ENCODE measurements around the gene IL18R1. TPM values are rescaled to one million over a fixed set of nuclear protein-coding genes. Genes with fewer than 3 reads are reported as not detected.
"Not testable (repeated sequence)": the region's sequence is repeated elsewhere in the genome, so short reads cannot be mapped to it uniquely, and the experiment has no call there.

Gene IL18R1
- total RNA-seq, 3 donors from 2014 or later = 3.9 to 6.1 (median 5.2) TPM

DNA sequence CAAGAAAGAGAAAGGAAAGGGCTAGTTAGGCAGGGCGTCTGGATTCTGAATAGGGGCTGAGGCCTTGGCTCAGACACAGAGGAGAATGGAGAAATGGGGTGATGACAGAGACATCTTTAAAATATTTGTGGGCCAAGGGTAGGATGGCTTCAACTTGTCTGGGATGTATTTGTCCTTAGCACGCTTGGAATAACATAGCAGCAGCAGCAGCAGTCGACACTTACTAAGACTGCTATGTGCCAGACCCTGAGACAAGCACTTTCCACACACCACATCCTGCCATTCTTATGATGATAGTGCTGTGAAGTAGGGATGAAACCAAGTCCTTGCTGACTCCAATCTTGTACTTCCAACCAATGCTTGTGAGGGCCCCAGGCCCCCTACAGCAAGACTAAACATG lies 41.6 kb upstream of the IL18R1 start:
- no peaks in the 10 kb centered on the region for H3K4me1 ChIP-seq (ENCODE audit: low read depth)
- no peaks in the 10 kb centered on the region for H3K36me3 ChIP-seq (ENCODE audit: low read depth)
- DNase-seq = no peak
- TF ChIP-seq, protein P1, sequence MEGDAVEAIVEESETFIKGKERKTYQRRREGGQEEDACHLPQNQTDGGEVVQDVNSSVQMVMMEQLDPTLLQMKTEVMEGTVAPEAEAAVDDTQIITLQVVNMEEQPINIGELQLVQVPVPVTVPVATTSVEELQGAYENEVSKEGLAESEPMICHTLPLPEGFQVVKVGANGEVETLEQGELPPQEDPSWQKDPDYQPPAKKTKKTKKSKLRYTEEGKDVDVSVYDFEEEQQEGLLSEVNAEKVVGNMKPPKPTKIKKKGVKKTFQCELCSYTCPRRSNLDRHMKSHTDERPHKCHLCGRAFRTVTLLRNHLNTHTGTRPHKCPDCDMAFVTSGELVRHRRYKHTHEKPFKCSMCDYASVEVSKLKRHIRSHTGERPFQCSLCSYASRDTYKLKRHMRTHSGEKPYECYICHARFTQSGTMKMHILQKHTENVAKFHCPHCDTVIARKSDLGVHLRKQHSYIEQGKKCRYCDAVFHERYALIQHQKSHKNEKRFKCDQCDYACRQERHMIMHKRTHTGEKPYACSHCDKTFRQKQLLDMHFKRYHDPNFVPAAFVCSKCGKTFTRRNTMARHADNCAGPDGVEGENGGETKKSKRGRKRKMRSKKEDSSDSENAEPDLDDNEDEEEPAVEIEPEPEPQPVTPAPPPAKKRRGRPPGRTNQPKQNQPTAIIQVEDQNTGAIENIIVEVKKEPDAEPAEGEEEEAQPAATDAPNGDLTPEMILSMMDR (IDR thresholded peaks at IDR 0.05) = no peak
- no peak overlapping the region for H3K4me3 ChIP-seq
- intact Hi-C loops (cut with DNase I, micrococcal nuclease) = no loop called here
- no peak for ATAC-seq
- no peaks in the 10 kb centered on the region for H3K9me3 ChIP-seq

DNA sequence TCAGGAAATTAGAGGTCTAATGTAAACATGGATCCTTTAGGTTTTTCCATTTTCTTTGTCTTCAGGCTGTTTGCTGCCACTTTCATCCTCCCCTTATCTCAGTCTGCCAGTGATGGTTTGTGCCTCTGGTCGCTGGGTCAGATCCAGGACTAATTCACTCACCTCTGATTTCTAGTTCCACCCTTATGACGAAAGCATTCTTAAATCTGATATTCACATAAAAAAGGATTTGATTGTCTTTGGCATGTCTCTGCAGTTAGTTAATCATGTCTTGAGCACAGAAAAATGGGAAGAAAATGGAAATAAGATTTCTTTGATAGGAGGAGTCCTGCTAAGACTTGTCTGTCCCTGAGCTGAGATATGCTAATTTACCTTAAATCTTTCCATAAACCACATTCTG lies 39.7 kb upstream of the IL18R1 start:
- H3K9me3 ChIP-seq = no peaks in the 10 kb centered on the region
- intact Hi-C loops (cut with DNase I, micrococcal nuclease) = no loop called here
- ATAC-seq (no peak), DNase-seq (no peak)
- no peaks in the 10 kb centered on the region for H3K4me1 ChIP-seq (ENCODE audit: low read depth)
- TF ChIP-seq, protein P1 (IDR thresholded peaks at IDR 0.05) = no peak
- H3K36me3 ChIP-seq (ENCODE audit: low read depth) = no peaks in the 10 kb centered on the region
- H3K4me3 ChIP-seq = no peak overlapping the region

DNA sequence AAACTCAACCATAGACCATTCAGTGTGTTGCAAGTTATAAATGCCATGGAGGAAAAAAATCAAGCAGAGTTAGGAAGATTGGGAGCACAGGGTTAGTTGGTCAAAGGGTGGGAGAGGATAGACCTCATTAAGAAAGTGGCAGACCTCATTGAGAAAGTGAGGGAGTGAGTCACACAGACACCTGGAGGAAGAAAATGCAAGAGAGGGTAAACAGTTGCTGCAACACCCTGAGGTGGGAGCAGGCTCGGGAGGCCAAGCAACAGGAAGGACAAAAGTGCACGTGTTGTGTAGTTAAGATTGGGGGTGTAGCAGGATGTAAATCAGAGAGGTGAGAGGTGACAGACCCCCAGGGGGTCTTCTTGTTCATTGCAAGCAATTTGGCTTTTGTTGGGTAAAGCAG lies 37.9 kb upstream of the IL18R1 start:
- ATAC-seq (peak; percentile 55), DNase-seq (no peak)
- no peaks in the 10 kb centered on the region for H3K9me3 ChIP-seq
- no peaks in the 10 kb centered on the region for H3K4me1 ChIP-seq (ENCODE audit: low read depth)
- no peak overlapping the region for H3K4me3 ChIP-seq
- TF ChIP-seq, protein P1 (IDR thresholded peaks at IDR 0.05) = no peak
- intact Hi-C loops (cut with DNase I, micrococcal nuclease) = no loop called here
- no peaks in the 10 kb centered on the region for H3K36me3 ChIP-seq (ENCODE audit: low read depth)

DNA sequence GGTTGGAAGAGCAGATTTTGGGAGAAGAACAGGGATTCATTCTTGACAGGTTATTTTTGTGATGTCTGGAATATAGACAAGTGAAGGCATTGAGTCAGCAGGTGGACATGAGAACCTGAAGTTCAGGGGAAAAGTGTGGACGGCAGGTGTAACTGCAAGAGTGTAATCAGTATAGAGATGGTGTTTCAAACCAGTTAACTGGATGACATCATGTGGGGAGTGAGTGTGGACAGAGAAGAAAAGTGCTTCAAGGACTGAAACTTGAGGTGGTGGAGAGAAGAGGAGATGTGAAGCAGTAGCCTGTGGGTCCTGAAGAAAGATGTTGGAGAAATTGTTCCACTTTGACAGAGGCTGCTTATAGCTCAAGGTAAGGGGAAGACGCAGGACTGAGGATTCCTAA lies 37.2 kb upstream of the IL18R1 start:
- no peak for ATAC-seq
- no peaks in the 10 kb centered on the region for H3K36me3 ChIP-seq (ENCODE audit: low read depth)
- H3K4me3 ChIP-seq = no peak overlapping the region
- intact Hi-C loops (cut with DNase I, micrococcal nuclease) = no loop called here
- H3K4me1 ChIP-seq (ENCODE audit: low read depth) = no peaks in the 10 kb centered on the region
- no peak for DNase-seq
- H3K9me3 ChIP-seq = no peaks in the 10 kb centered on the region
- TF ChIP-seq, protein P1 (IDR thresholded peaks at IDR 0.05) = no peak

DNA sequence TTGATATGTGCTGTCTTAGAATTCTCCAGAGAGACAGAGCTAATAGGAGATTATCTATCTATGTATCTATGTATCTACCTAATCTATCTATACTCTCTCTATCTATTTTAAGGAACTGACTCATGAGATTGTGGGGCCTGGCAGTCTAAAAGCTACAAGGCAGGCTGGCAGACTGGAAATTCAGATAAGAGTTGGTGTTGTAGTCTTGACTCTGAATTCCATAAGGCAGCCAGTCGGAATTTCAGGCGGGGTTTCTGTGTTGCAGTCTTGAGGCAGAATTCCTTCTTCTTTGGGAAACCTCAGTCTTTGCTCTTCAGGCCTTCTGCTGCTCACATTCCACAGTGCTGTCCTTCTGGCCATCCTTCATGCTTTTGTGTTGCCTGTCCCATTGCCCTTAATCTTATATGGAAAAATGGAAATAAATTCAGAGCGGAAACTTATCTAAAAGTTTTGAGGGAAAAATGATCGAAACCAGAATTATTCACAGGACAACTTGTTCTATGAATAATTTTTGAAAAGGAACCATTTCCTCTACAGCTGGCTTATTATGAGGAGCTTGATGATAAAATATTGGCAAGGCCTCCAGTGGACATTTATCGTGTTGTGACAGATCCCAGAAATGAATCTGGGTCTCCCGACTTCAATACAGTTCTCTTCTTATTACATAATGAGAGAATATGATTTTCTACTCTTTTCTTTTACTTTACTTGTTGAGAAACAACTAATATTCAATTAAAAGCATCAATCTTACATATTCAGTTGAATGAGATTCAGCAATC lies 33.5 kb upstream of the IL18R1 start:
- intact Hi-C loops (cut with DNase I, micrococcal nuclease) = no loop called here
- ATAC-seq (no peak), DNase-seq (no peak)
- H3K4me3 ChIP-seq = no peak overlapping the region
- no peaks in the 10 kb centered on the region for H3K36me3 ChIP-seq (ENCODE audit: low read depth)
- no peaks in the 10 kb centered on the region for H3K4me1 ChIP-seq (ENCODE audit: low read depth)
- H3K9me3 ChIP-seq = no peaks in the 10 kb centered on the region
- TF ChIP-seq, protein P1 (IDR thresholded peaks at IDR 0.05) = no peak

DNA sequence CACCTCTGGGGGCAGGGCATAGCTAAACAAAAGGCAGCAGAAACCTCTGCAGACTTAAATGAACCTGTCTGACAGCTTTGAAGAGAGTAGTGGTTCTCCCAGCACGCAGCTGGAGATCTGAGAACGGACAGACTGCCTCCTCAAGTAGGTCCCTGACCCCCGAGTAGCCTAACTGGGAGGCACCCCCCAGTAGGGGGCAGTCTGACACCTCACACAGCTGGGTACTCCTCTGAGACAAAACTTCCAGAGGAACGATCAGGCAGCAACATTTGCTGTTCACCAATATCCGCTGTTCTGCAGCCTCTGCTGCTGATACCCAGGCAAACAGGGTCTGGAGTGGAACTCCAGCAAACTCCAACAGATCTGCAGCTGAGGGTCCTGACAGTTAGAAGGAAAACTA lies 30.7 kb upstream of the IL18R1 start:
- H3K9me3 ChIP-seq; H3K4me3 ChIP-seq; H3K4me1 ChIP-seq (ENCODE audit: low read depth); ATAC-seq; H3K36me3 ChIP-seq (ENCODE audit: low read depth); intact Hi-C loops (cut with DNase I, micrococcal nuclease); DNase-seq: not testable (repeated sequence)
